Subcutaneous abdominal adipose tissue (tissue), 5 donors: ENCODE results near the gene CD226.
"Not testable (repeated sequence)": the region's sequence is repeated elsewhere in the genome, so short reads cannot be mapped to it uniquely, and the experiment has no call there.

Source experiments
- H3K27ac ChIP-seq: one replicate; pipeline ENCODE4 v1.7.0; 2013; ENCODE audit warnings: low read depth, mild to moderate bottlenecking, inconsistent platforms, low read length, moderate library complexity
- H3K27me3 ChIP-seq, 5 donors: one replicate each; pipeline ENCODE4 v1.7.0; 2013; ENCODE audit warnings: low read length in 5 of 5, inconsistent platforms in 1 of 5; ENCODE audit not compliant: control insufficient read depth in 5 of 5, insufficient read depth in 4 of 5
- H3K36me3 ChIP-seq, 5 donors: one replicate each; pipeline ENCODE4 v1.7.0; 2013; ENCODE audit warnings: low read length in 5 of 5; ENCODE audit not compliant: control insufficient read depth in 5 of 5, insufficient read depth in 5 of 5
- H3K4me1 ChIP-seq, 5 donors: one replicate each; pipeline ENCODE4 v1.7.0; 2013; ENCODE audit warnings: low read length in 5 of 5, mild to moderate bottlenecking in 3 of 5, moderate library complexity in 1 of 5; ENCODE audit not compliant: control insufficient read depth in 5 of 5, insufficient read depth in 5 of 5
- H3K4me3 ChIP-seq, 5 donors: one replicate each; pipeline ENCODE4 v1.7.0; 2013; ENCODE audit warnings: low read length in 5 of 5, low read depth in 1 of 5
- H3K9ac ChIP-seq, 5 donors: one replicate each; pipeline ENCODE4 v1.7.0; 2013; ENCODE audit warnings: low read length in 5 of 5, mild to moderate bottlenecking in 4 of 5, moderate library complexity in 3 of 5
- H3K9me3 ChIP-seq, 5 donors: one replicate each; pipeline ENCODE4 v1.7.0; 2013; ENCODE audit warnings: low read length in 5 of 5; ENCODE audit not compliant: control insufficient read depth in 5 of 5
- donor health status: healthy.
- donor health status: healthy.
- donor health status: healthy.
- donor health status: healthy.
- donor health status: healthy.

CD226 gene

DNA sequence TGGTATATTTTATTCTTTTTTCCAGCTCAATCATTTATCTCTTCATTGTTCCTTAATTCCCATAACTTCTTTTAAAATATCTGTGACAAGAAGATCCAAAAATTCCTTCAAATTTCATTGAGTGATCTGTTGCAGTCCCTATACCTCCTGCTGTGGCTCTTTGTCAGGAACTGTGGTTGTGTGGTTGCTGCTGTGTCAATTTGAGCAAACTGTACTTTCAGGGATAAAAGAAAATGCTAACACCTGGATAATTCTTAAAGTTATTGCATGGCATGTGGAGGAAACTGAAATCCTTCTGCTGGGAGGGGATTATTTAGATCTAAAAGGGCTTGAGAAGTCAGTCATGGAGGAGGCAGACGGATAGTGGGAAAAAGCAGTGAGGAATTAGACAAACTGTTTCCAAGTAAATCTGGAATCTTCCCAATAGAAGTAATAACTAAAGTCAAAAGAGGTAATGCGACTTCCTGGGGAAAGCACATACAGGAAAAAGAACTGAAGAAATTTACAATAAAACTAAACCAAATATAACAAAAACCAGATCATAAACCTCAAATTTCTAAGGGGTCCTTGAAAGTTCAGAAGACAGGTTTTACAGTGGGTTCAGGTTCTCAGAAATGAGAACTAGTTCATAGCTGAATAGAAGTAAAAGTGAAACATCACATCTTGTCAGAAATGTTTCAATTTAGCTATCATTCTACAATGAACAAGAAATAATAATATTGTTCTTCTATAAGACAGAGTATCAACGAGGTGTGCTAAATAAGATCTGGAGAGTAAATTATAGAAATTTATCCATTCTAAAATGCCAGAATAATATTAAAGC is 33.5 kb upstream of the CD226 start:
- Histone ChIP-seq H3K27ac (no peak overlapping the region), H3K4me1 (no peaks in the 10 kb centered on the region), H3K27me3 (no peaks in the 10 kb centered on the region), H3K9me3 (peaks cover 0 to 20% (median 16%) of the 10 kb centered on the region in 5 donors), H3K4me3 (no peak overlapping the region), H3K9ac (no peak overlapping the region), H3K36me3 (peaks cover 0 to 12% (median 7%) of the 10 kb centered on the region in 5 donors)

DNA sequence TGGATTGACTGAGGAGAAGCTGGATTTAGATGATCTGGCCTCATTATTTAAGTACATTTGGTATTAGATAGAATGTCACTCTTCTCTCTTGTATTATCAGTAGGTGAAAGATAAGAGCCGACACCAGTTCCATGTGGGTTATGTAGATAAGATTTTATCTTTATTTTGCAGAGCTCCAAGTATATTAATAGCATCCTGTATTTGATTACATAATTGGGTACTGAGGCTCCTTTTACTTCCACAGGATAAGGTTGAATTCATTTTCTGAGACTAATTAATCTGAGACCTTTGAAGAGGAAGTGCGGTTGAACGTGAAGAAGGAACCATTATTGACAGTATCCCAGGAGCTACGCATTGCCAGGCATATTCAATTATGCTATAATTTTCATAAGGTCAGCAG is 32.8 kb upstream of the CD226 start:
- Histone ChIP-seq H3K27me3 (no peaks in the 10 kb centered on the region), H3K27ac (no peak overlapping the region), H3K4me3 (no peak overlapping the region), H3K9me3 (peaks cover 0 to 27% (median 23%) of the 10 kb centered on the region in 5 donors), H3K9ac (no peak overlapping the region), H3K4me1 (no peaks in the 10 kb centered on the region), H3K36me3 (peaks cover 0 to 8% (median 6%) of the 10 kb centered on the region in 5 donors)

DNA sequence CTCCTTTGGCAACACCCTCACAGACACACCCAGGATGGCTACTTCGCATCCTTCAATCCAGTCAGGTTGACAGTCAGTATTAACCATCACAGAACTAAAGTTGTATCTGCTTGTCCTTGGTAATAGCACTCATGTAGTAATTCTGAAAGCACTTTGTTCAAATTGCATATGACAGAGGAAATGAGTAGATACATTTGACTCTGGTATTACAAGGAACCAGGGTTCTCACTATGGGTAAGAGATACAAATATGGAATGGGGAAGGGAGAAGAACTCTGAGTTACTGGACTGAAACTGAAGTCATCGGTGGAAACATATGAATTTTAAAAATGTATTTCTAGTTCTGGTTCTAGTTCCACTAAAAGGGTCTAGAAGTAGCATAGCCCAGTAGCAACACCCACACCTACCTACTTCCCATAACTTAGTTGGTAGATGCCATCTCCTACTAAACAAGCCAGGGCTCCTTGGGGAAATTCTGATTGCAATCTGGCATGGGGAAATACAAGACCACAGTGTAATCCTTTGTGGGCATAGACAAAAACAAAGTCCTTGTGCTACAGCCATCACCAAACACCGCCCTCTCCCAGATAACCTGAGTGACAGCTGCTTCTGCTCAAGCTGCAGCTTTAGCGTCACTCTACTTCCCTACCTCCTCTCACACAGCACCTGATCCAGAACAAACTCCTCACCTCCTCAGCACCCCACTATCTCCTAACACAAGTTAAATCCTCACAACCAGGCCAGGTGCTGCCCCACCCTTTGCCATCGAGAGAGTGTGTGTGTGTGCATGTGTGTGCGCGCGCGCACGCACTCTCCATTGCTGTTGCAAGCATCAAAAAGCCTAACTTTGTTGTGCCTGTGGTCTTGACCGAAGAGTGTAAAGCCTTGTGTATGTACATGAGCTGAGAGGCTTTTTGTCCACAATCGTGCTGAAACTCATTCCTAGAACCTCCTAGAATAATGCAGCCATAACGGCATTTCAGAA is 31.4 kb upstream of the CD226 start:
- H3K4me1 ChIP-seq: no peaks in the 10 kb centered on the region
- H3K9ac ChIP-seq: no peak overlapping the region
- peaks cover 0 to 37% (median 28%) of the 10 kb centered on the region in 5 donors for H3K9me3 ChIP-seq
- peaks cover 0 to 6% (median 3%) of the 10 kb centered on the region in 5 donors for H3K36me3 ChIP-seq
- H3K27me3 ChIP-seq: no peaks in the 10 kb centered on the region
- no peak overlapping the region for H3K4me3 ChIP-seq
- H3K27ac ChIP-seq: no peak overlapping the region

DNA sequence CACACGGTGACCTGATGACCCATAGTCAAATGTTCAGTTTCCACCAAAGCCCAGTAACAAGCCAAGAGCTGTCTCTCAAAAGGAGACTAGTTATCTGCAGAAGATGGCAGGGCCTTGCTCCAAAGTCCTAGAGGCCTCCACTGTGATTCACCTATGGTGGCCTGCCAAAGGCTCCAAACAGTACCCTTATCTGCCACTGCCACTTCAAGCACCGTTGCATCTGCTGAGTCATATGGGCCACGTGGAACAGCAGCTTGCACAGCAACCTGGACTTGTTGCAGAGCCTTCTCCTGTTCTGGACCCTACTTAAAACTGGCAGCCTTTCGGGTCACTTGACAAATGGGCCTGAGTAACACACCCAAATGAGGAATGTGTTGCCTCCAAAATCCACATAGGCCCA is 27.6 kb upstream of the CD226 start:
- not testable (repeated sequence) for H3K4me3 ChIP-seq, H3K36me3 ChIP-seq, H3K27ac ChIP-seq, H3K27me3 ChIP-seq, H3K4me1 ChIP-seq, H3K9ac ChIP-seq
- peaks cover 0 to 47% (median 34%) of the 10 kb centered on the region in 5 donors for H3K9me3 ChIP-seq

DNA sequence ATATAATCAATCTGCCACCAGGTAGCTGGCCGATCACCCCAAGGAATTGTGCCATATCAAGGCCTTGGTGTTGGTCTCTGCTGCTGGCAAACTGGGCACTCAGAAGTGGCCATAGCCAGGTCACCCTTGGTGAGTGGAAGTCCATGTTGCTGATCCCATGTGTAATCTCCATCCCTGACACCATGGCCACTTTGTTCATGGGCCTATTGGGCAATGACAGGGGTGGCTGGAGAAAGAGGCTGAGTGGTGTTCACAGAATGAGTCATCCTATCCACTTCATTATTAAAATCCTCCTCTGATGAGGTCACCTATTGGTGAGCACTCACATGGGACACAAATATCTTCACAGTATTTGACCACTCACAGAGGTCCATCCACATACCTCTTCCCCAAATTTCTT is 26.7 kb upstream of the CD226 start:
- Histone ChIP-seq H3K27ac (no peak overlapping the region), H3K9me3 (peaks cover 0 to 47% (median 34%) of the 10 kb centered on the region in 5 donors), H3K36me3 (peaks cover 0 to 6% (median 3%) of the 10 kb centered on the region in 5 donors), H3K4me1 (no peaks in the 10 kb centered on the region), H3K9ac (no peak overlapping the region), H3K4me3 (no peak overlapping the region), H3K27me3 (no peaks in the 10 kb centered on the region)

DNA sequence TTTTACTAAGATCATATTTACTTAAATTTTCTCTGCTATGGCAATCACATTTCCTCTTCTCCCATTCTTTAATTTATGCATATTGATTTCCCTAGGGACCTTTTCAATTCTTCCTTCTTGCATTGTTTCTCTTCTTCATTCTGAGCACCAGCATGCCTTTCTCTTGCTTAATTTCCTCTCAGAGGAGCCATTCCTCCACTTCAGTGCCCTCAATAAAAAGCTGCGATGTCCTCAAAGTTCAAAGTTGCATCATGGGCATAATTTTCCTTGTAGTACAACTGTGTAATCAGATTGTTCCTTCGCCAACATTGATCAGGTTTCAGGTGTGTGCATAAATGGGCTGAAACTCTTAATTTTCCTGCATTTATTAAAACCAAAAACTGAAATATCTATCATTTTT is 21.8 kb upstream of the CD226 start:
- Histone ChIP-seq H3K9ac (no peak overlapping the region), H3K36me3 (no peaks in the 10 kb centered on the region), H3K4me3 (no peak overlapping the region), H3K9me3 (peaks cover 0 to 17% (median 13%) of the 10 kb centered on the region in 5 donors), H3K27ac (no peak overlapping the region), H3K27me3 (no peaks in the 10 kb centered on the region), H3K4me1 (no peaks in the 10 kb centered on the region)

DNA sequence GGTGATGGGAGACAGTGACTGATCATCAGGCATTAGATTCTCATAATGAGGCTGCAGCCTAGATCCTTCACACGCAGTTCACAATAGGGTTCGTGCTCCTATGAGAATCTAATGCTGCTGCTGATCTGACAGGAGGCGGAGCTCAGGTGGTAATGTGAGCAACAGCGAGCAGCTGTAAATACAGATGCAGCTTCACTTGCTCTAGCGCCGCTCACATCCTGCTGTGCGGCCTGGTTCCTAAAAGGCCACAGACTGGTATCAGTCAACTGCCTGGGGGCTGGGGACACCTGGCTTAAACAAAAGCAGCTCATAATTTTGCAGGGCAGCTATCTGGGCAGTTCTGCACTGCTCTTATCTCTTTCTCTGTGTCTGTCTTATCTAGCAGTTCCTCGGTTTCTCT is 20.4 kb upstream of the CD226 start:
- peaks cover 0 to 13% (median 5%) of the 10 kb centered on the region in 5 donors for H3K9me3 ChIP-seq
- no peak overlapping the region for H3K9ac ChIP-seq
- no peaks in the 10 kb centered on the region for H3K4me1 ChIP-seq
- H3K27me3 ChIP-seq: no peaks in the 10 kb centered on the region
- H3K4me3 ChIP-seq: no peak overlapping the region
- H3K36me3 ChIP-seq: no peaks in the 10 kb centered on the region
- H3K27ac ChIP-seq: no peak overlapping the region

DNA sequence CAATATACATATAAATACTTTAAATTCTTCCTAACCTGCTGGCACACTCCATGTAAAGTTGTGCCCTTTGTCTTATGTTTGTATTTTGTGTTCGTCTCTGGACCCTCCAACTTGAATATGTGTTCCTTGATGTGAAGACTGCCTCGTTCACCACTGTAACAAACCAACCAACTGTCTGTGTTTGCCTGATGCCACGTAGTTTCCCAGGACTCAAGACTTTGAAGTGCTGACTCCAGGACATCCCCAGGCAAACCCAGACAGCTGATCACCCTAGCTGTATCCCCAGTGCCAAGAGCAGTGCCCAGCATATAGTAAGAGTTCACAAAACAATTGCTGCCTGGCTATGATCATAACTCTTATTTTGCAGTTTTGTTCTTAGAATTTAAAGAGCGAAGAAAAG is 15.5 kb upstream of the CD226 start:
- no peak overlapping the region for H3K27ac ChIP-seq
- H3K4me1 ChIP-seq: no peaks in the 10 kb centered on the region
- H3K9me3 ChIP-seq: peaks cover 0 to 3% (median 0%) of the 10 kb centered on the region in 5 donors
- H3K27me3 ChIP-seq: no peaks in the 10 kb centered on the region
- H3K9ac ChIP-seq: no peak overlapping the region
- no peaks in the 10 kb centered on the region for H3K36me3 ChIP-seq
- H3K4me3 ChIP-seq: no peak overlapping the region

DNA sequence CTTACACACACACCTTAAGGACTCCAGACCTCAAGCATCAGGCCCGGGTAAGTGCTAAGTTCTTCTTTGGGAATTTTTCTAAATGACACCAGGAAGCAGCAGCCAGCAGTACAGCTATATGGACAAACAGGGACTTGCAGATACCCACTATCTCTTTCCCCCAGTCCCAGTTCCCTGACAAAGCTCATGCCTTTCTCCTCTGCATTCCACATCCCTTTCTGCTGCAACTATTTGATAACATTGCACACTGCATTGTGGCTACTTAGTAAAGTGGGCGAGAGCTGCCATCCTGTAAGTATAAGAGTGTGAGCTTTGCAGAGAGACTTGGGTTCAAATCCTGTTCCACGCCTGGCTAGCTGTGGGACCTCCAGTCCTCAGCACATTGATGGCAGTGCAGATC is 14.0 kb upstream of the CD226 start:
- Histone ChIP-seq H3K4me1 (peaks cover 0 to 2% (median 0%) of the 10 kb centered on the region in 5 donors), H3K36me3 (no peaks in the 10 kb centered on the region), H3K9ac (no peak overlapping the region), H3K9me3 (no peaks in the 10 kb centered on the region), H3K27me3 (no peaks in the 10 kb centered on the region), H3K4me3 (no peak overlapping the region), H3K27ac (no peak overlapping the region)

DNA sequence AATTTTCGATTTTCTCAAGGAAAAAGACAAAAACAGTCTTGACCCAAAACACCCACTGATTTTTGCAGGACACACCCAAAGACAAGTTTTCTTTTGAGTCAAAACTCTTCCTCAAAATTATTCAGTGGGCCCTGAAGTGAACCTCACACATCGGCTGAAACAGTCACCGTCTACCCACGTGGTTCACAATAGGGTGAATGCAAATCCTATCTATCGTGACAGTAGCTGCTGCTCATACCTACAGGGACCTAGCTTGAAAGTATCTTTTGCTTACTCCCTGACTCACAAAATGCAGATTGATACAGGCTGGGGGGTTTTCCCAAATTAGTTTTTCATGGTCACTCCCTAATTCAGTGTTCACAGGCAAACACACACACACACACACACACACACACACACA is 10.7 kb upstream of the CD226 start:
- Histone ChIP-seq H3K27ac (no peak overlapping the region), H3K4me1 (peaks cover 0 to 2% (median 0%) of the 10 kb centered on the region in 5 donors), H3K36me3 (no peaks in the 10 kb centered on the region)

More for the DNA sequence above, 10.7 kb upstream of the CD226 start:
- H3K4me3 ChIP-seq: no peak overlapping the region
- no peak overlapping the region for H3K9ac ChIP-seq
- no peaks in the 10 kb centered on the region for H3K27me3 ChIP-seq
- H3K9me3 ChIP-seq: no peaks in the 10 kb centered on the region
